GM12892 (cell line): ENCODE results near the gene IRF5.

Experiments used
- POLR2AphosphoS5 ChIP-seq: IDR thresholded peaks from 2 replicates; pipeline ENCODE4 v1.6.1; 2011; ENCODE audit warnings: low read depth, low read length, control low read depth
- TAF1 ChIP-seq: IDR thresholded peaks from 2 replicates; pipeline ENCODE4 v1.6.1; 2011; ENCODE audit warnings: low read depth, mild to moderate bottlenecking, control low read depth, low read length, borderline replicate concordance

DNA sequence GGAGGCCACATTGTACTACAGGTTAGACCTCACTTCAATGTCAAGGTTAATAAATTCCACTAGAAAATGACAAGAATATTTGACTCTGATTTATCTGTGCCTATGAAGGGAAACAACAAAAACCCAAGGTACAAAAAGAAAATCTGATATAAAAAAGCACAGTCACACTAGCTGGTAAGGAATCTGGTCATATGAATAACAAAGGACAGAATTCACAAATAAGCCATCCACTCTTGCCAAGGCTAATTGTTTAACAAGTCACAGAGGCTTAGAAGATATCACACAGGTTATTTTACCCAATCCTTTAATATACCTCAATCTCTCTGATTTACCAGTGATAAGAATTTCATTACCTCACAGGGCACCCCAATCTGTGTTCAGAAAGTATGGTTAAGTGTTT, 47.9 kb downstream of the IRF5 start:
- TF ChIP-seq POLR2AphosphoS5 (no peak), TAF1 (no peak)
